Ascending aorta (tissue), 2 donors: ENCODE results near the gene TTC34. TPM values are rescaled to one million over a fixed set of nuclear protein-coding genes. Genes with fewer than 3 reads are reported as not detected.

Experiments used
- DNase-seq, 2 donors: peaks; one replicate each; pipeline ENCODE4 v3.0.0-alpha.2; 2019; ENCODE audit warnings: low spot score in 2 of 2
- H3K27ac ChIP-seq, 2 donors: fragments of 200-600 bp; sonication (generic); one replicate each; pipeline ENCODE4 v1.5.1; 2016 to 2017; ENCODE audit warnings: mild to moderate bottlenecking in 1 of 2
- H3K27me3 ChIP-seq: fragments of 200-600 bp; sonication (generic); one replicate; pipeline ENCODE4 v1.5.1; 2017
- H3K36me3 ChIP-seq, 2 donors: fragments of 200-600 bp; sonication (generic); one replicate each; pipeline ENCODE4 v1.5.1; 2016
- H3K4me1 ChIP-seq, 2 donors: fragments of 200-600 bp; sonication (generic); one replicate each; pipeline ENCODE4 v1.5.1; 2016 to 2017; ENCODE audit warnings: mild to moderate bottlenecking in 1 of 2
- H3K4me3 ChIP-seq, 2 donors: fragments of 200-600 bp; sonication (generic); one replicate each; pipeline ENCODE4 v1.5.1; 2016 to 2017; ENCODE audit warnings: mild to moderate bottlenecking in 1 of 2
- H3K9me3 ChIP-seq, 2 donors: fragments of 200-600 bp; sonication (generic); one replicate each; pipeline ENCODE4 v1.5.1; 2016
- CTCF ChIP-seq, 3 experiments: fragments of 200-600 bp in 2 of 3; fragments of 450-650 bp in 1 of 3; sonication (generic) in 2 of 3; IDR thresholded peaks; one replicate each; pipeline ENCODE4 v1.5.1; 2016 to 2019; ENCODE audit warnings: antibody characterized with exemption in 3 of 3, mild to moderate bottlenecking in 1 of 3, moderate library complexity in 1 of 3
- intact Hi-C: fragments of 100-400 bp; cut with DNase I; formaldehyde crosslinking; loops from one replicate; pipeline ENCODE4 v1.15.1; 2023
- total RNA-seq: library from RNA; depleted of rRNA; stranded (reverse); fragments of >200 nt; gene quantifications from one replicate; pipeline ENCODE4 v1.1.0, GENCODE V29; 2016

The TTC34 gene
- total RNA-seq, 1 donor from 2014 or later = 0.75 TPM

DNA sequence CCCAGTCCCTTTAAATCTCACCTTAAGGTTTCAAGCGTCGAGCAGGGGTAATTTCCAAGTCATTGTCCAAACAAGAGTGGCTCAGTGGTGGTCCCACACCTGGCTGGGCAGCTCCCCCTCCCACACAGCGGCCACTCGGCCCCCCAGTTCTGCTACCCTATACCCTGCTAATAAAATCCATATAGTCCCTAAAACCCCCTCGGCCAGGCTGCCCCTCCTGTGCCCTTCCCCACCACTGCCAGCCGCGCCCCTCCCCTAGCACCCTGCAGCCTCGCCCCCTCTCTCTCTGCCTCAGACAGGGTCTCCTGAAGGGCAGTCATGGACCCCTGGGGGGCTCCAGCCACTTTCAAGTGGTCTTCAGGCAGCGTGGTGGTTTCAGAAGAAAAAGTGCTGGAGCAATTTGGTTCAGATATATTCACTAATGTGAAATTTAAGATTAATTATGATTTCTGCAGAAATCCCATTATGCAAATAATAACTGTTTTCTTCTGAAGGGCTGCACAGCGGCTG lies 34.2 kb upstream of the TTC34 start:
- H3K27me3 ChIP-seq = no peaks in the 10 kb centered on the region
- H3K4me1 ChIP-seq = no peaks in the 10 kb centered on the region
- intact Hi-C loops = no loop called here
- TF ChIP-seq CTCF (IDR thresholded peaks at IDR 0.05) = no peak
- no peak overlapping the region for H3K27ac ChIP-seq
- no peak overlapping the region for H3K4me3 ChIP-seq
- no peaks in the 10 kb centered on the region for H3K36me3 ChIP-seq
- H3K9me3 ChIP-seq = no peaks in the 10 kb centered on the region
- no peak for DNase-seq

DNA sequence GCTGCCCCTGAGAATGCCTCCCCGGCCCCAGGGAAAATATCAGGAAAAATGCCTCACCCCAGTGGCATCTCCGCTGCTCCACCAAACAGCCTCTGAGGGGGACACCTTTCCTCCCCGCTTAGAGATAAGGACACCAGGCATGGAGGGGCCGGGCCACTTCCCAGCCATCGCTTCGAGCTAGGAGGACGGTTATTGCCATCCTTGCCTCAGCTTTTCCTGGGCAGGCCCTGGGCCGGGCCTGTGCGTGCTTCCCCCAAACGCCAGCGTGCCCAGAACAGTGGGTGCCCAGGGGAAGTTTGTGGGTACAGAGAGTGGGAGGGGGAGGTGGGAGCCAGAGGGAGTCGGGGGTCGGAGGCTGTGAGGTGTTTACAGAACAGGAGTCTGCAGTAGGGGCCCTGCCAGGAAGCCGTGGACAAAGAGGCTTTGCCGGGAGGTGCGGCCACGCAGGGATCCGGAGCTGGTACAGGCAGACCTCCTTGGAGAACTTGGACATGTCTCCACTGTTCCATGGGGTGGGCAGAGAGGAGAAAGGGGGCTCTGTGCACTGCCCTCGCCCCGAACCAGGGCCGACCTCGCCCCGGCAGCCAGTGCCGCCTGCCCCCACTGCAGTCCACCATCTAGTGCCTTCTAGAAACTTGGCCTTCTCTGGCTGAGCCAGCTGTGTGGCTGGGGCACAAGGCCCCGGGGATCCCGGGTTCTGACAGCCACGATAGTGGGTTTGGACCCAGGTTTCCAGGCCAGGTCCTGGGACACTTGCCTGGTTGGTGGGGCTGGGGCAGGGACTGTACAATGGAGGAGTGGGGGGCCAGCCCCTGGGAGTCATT lies 33.5 kb upstream of the TTC34 start:
- H3K36me3 ChIP-seq = no peaks in the 10 kb centered on the region

DNA sequence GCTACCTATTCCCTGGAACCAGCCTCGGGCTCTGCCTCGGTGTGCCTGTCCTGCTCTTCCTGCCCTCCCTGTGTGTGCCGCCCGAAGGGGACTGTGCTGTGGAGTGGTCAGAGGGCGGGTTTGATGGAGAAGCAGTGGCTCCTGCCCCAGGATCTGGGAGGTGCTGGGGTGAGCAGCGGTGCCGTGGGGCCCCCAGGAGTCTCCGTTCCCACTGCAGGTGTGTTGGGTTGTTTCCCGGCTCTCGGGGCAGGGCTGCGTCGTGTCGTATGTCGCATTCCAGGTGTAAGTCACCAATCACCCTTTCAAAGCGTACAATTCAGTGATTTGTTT lies 32.6 kb upstream of the TTC34 start:
- TF ChIP-seq CTCF (IDR thresholded peaks at IDR 0.05) = no peak
- Histone ChIP-seq H3K27me3 (no peaks in the 10 kb centered on the region), H3K4me1 (no peaks in the 10 kb centered on the region), H3K9me3 (no peaks in the 10 kb centered on the region), H3K27ac (no peak overlapping the region), H3K36me3 (no peaks in the 10 kb centered on the region), H3K4me3 (no peak overlapping the region)
- no peak for DNase-seq
- intact Hi-C loops = no loop called here

More for the DNA sequence above, 33.5 kb upstream of the TTC34 start:
- Histone ChIP-seq H3K27me3 (no peaks in the 10 kb centered on the region), H3K27ac (no peak overlapping the region), H3K4me1 (no peaks in the 10 kb centered on the region), H3K9me3 (no peaks in the 10 kb centered on the region), H3K4me3 (no peak overlapping the region)
- intact Hi-C loops = no loop called here
- no peak for TF ChIP-seq CTCF (IDR thresholded peaks at IDR 0.05)
- no peak for DNase-seq

DNA sequence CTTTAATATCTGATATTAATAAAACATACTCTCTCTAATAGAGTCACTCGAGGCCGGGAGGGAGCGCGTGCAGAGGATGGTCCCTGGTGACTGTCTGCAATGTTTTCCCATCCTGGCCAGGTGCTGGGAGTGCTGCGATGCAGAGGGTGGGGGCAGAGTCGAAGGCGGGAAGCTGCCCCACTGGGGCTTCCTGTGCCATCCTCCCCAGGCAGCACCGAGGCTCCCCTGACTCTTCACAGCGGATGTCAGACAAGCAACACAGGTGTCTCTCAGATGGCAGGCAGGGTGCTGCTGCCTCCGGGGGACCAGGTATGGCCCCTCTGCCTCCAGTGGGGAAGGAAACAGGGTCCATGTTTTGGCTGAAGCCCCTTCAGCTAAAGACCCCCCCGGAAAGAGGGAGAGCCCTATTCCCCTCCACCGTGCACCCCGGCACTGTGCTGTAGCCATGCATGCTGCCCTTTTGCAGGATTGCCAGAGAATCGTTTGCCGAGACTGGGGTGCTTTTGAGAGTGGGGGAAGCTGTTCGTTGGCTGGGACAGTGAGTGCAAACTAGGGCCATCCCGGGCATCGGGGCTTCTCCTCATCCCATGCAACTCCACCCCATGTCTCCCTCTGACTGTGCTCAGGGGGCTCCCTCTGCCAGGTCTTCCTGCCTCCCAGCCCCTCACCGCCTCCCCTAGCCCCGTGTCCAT lies 32.1 kb upstream of the TTC34 start:
- no peak overlapping the region for H3K27ac ChIP-seq
- intact Hi-C loops = no loop called here
- H3K9me3 ChIP-seq = no peaks in the 10 kb centered on the region
- H3K27me3 ChIP-seq = no peaks in the 10 kb centered on the region
- H3K4me3 ChIP-seq = no peak overlapping the region
- DNase-seq = no peak
- no peaks in the 10 kb centered on the region for H3K4me1 ChIP-seq
- TF ChIP-seq CTCF (IDR thresholded peaks at IDR 0.05) = no peak
- no peaks in the 10 kb centered on the region for H3K36me3 ChIP-seq

- no peaks in the 10 kb centered on the region for H3K27me3 ChIP-seq
Measured at GRCh38 chr1:2832506-2833453, 31.3 kb upstream of the TTC34 start.

More at GRCh38 chr1:2832506-2833453, 31.3 kb upstream of the TTC34 start:
- TF ChIP-seq CTCF (IDR thresholded peaks at IDR 0.05) = no peak
- no peak for DNase-seq
- Histone ChIP-seq H3K27ac (no peak overlapping the region), H3K4me3 (no peak overlapping the region), H3K4me1 (no peaks in the 10 kb centered on the region), H3K36me3 (no peaks in the 10 kb centered on the region), H3K9me3 (no peaks in the 10 kb centered on the region)
- intact Hi-C loops = no loop called here
